NCI-H2171 treated with DMSO at 0.1 percent for 48 hours (cell line): ENCODE results near the gene TTLL5.
"Not testable (repeated sequence)": the region's sequence is repeated elsewhere in the genome, so short reads cannot be mapped to it uniquely, and the experiment has no call there.

ENCODE experiments used
- DNase-seq: peaks from one replicate; lab custom pipeline; 2025; lab: John Stamatoyannopoulos, UW

Gene TTLL5

GRCh38 chr14:75835156-75835725 lies 174.2 kb downstream of the TTLL5 start:
- no peak for DNase-seq

- DNase-seq = no peak
Measured at GRCh38 chr14:75835737-75836136, 174.7 kb downstream of the TTLL5 start.

GRCh38 chr14:75837151-75837787 lies 176.2 kb downstream of the TTLL5 start:
- DNase-seq = no peak

- DNase-seq = no peak
Measured at GRCh38 chr14:75840911-75841310, 179.9 kb downstream of the TTLL5 start.

GRCh38 chr14:75842551-75842950 lies 181.5 kb downstream of the TTLL5 start:
- DNase-seq = no peak

- DNase-seq = no peak
Measured at GRCh38 chr14:75844486-75844885, 183.4 kb downstream of the TTLL5 start.

GRCh38 chr14:75845136-75845804 lies 184.2 kb downstream of the TTLL5 start:
- DNase-seq = no peak

GRCh38 chr14:75846694-75847093 lies 185.6 kb downstream of the TTLL5 start:
- DNase-seq = not testable (repeated sequence)

- no peak for DNase-seq
Measured at GRCh38 chr14:75847584-75847983, 186.5 kb downstream of the TTLL5 start.

- DNase-seq = no peak
Measured at GRCh38 chr14:75848167-75848913, 187.3 kb downstream of the TTLL5 start.

GRCh38 chr14:75849300-75849895 lies 188.4 kb downstream of the TTLL5 start:
- no peak for DNase-seq

- no peak for DNase-seq
Measured at GRCh38 chr14:75851574-75851866, 190.5 kb downstream of the TTLL5 start.

GRCh38 chr14:75854111-75854799 lies 193.2 kb downstream of the TTLL5 start:
- DNase-seq = no peak

- no peak for DNase-seq
Measured at GRCh38 chr14:75857199-75857598, 196.2 kb downstream of the TTLL5 start.

- DNase-seq = no peak
Measured at GRCh38 chr14:75858362-75858761, 197.3 kb downstream of the TTLL5 start.

GRCh38 chr14:75859746-75860145 lies 198.7 kb downstream of the TTLL5 start:
- DNase-seq = no peak

GRCh38 chr14:75860561-75861160 lies 199.6 kb downstream of the TTLL5 start:
- peak; percentile 38 for DNase-seq

GRCh38 chr14:75861161-75861621 lies 200.1 kb downstream of the TTLL5 start:
- no peak for DNase-seq

- DNase-seq = no peak
Measured at GRCh38 chr14:75863221-75863620, 202.2 kb downstream of the TTLL5 start.

- DNase-seq = no peak
Measured at GRCh38 chr14:75864352-75864751, 203.3 kb downstream of the TTLL5 start.

GRCh38 chr14:75865531-75865930 lies 204.5 kb downstream of the TTLL5 start:
- DNase-seq = no peak
